KOPT-K1 (cell line): ENCODE measurements around the gene ARMC8.

Experiments used
- H3K27ac ChIP-seq: fragments of 200-600 bp; sonication (generic); 2 replicates; pipeline ENCODE4 v1.5.1; 2016; ENCODE audit warnings: antibody characterized with exemption, mild to moderate bottlenecking, low read depth, low read length; ENCODE audit not compliant: poor library complexity, severe bottlenecking
- H3K36me3 ChIP-seq: fragments of 200-600 bp; sonication (generic); 2 replicates; pipeline ENCODE4 v1.5.1; 2017; ENCODE audit warnings: antibody characterized with exemption, mild to moderate bottlenecking, low read length, moderate library complexity; ENCODE audit not compliant: insufficient read depth
- H3K9me3 ChIP-seq: fragments of 200-600 bp; sonication (generic); 2 replicates; pipeline ENCODE4 v1.5.1; 2017; ENCODE audit warnings: antibody characterized with exemption, low read length, mild to moderate bottlenecking; ENCODE audit not compliant: insufficient read depth, poor library complexity, severe bottlenecking

The ARMC8 gene

DNA sequence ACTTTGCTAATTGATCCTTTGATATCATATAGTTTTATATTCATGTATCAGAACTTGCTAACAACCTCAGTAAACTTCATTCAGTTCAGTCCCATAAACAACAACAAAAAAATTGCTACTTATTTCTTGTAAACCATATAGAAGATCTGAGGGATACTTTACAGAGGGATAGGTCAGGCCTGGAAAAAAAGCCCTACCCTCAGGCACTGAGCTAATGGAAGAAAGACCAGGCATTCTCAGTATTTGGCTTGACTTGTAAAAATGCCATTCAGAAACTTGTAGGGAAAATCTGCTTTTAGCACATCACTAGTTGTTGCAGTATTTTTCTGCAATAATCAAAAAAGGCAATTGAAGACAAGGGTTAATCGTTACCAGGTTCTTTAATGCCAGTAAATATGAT is 33.1 kb downstream of the ARMC8 start:
- Histone ChIP-seq H3K27ac (no peak overlapping the region), H3K9me3 (no peaks in the 10 kb centered on the region), H3K36me3 (peaks cover 36% of the 10 kb centered on the region)

DNA sequence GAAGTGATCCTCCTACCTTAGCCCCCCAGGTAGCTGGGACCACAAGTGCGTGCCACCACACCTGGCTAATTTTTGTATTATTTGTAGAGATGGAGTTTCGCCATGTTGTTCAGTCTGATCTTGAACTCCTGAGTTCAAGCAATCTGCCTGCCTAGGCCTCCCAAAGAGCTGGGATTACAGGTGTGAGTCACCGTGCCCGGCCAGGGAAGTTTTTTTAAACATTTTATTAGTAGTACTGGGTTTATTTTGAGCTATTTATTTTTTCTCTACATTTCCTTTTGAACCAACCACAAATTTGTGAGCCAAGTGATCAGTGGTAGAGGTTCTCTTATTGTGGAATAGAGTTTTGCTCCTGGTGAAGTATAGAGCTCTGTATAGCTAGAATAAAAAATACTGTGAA is 33.7 kb downstream of the ARMC8 start:
- H3K27ac ChIP-seq: no peak overlapping the region
- peaks cover 41% of the 10 kb centered on the region for H3K36me3 ChIP-seq
- no peaks in the 10 kb centered on the region for H3K9me3 ChIP-seq

- H3K9me3 ChIP-seq: no peaks in the 10 kb centered on the region
- H3K27ac ChIP-seq: no peak overlapping the region
- H3K36me3 ChIP-seq: peaks cover 56% of the 10 kb centered on the region
These were observed 35.2 kb downstream of the ARMC8 start for GRCh38 chr3:138222131-138222941.

- Histone ChIP-seq H3K36me3 (peaks cover 62% of the 10 kb centered on the region), H3K9me3 (no peaks in the 10 kb centered on the region), H3K27ac (no peak overlapping the region)
These were observed 35.8 kb downstream of the ARMC8 start for GRCh38 chr3:138222942-138223287.

GRCh38 chr3:138227650-138228049 is 40.5 kb downstream of the ARMC8 start:
- H3K36me3 ChIP-seq: peaks cover 100% of the 10 kb centered on the region
- H3K9me3 ChIP-seq: no peaks in the 10 kb centered on the region
- H3K27ac ChIP-seq: no peak overlapping the region

DNA sequence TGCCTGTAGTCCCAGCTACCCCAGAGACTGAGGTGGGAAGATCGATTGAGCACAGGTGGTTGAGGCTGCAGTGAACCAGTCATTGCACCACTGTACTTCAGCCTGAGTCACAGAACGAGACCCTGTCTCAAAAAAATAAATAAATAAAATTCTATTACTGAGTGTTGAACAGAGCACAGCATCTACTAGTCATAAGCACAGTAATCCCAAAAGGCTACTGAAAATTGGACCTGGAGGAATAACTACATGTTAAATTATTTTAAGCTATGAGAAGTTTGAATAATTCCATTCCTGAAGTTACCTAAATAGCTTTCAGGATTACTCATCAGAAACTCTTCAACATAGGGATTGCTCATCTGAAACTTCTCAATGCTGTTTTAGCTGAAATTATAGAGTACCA is 43.4 kb downstream of the ARMC8 start:
- Histone ChIP-seq H3K27ac (no peak overlapping the region), H3K36me3 (peaks cover 98% of the 10 kb centered on the region), H3K9me3 (no peaks in the 10 kb centered on the region)

GRCh38 chr3:138232705-138233364 is 45.7 kb downstream of the ARMC8 start:
- no peaks in the 10 kb centered on the region for H3K9me3 ChIP-seq
- H3K27ac ChIP-seq: no peak overlapping the region
- peaks cover 98% of the 10 kb centered on the region for H3K36me3 ChIP-seq

- H3K27ac ChIP-seq: no peak overlapping the region
- H3K9me3 ChIP-seq: no peaks in the 10 kb centered on the region
- H3K36me3 ChIP-seq: peaks cover 98% of the 10 kb centered on the region
These were observed 47.5 kb downstream of the ARMC8 start for GRCh38 chr3:138234401-138235179.

- Histone ChIP-seq H3K9me3 (no peaks in the 10 kb centered on the region), H3K27ac (no peak overlapping the region), H3K36me3 (peaks cover 97% of the 10 kb centered on the region)
These were observed 51.6 kb downstream of the ARMC8 start for GRCh38 chr3:138238711-138239110.

- Histone ChIP-seq H3K36me3 (peaks cover 95% of the 10 kb centered on the region), H3K9me3 (no peaks in the 10 kb centered on the region), H3K27ac (no peak overlapping the region)
These were observed 54.0 kb downstream of the ARMC8 start for GRCh38 chr3:138241061-138241460.

DNA sequence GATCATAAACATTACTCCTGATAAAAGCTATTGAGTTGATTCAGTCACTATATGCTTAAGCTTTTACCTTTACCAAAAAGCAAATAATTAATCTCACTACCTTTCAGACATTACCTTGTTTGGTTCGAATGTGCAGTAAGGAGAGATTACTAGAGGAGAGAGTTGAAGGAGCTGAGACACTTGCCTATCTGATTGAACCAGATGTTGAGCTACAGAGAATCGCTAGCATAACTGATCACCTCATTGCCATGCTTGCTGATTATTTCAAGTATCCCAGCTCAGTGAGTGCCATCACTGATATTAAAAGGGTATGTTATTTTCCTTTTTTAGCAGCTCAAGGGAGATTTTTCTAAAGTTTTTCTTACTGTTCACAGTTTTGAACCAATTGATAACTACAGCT is 54.6 kb downstream of the ARMC8 start:
- H3K36me3 ChIP-seq: peaks cover 93% of the 10 kb centered on the region
- no peaks in the 10 kb centered on the region for H3K9me3 ChIP-seq
- no peak overlapping the region for H3K27ac ChIP-seq

DNA sequence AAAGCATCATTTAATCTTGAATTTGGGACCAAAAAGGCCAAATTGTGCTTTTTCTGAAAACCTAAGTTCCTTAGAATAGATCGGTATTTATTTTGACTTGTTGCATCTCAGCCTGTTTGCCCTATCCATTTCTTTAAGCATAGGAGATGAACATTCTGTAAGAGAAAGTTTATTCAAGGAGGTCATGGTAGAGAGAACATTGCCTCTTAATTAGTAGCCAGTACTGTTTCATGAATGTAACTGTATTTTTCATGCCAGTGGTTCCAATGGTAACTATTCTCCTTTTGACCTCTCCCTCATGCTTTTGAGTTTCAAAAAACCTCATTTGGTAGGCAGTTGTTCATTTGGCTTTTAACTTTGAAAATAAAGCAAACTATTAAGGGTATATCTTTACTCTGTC is 55.4 kb downstream of the ARMC8 start:
- peaks cover 89% of the 10 kb centered on the region for H3K36me3 ChIP-seq
- no peaks in the 10 kb centered on the region for H3K9me3 ChIP-seq
- H3K27ac ChIP-seq: no peak overlapping the region

DNA sequence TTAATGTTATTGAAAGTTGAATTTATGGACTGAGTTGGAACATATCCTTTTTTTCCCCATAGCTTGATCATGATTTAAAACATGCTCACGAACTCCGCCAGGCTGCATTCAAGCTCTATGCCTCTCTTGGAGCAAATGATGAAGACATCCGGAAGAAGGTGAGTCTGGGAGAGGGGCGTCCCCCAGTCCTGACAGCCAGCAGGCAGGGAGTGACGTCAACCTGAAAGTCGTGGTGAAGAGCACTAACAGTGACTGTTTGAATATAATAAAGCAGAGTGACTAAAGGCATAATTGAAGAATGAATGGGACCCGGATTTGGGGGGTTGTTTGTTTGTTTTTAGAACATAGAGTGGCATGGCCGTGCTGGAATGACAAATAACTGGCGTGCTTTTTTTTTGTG is 57.9 kb downstream of the ARMC8 start:
- H3K27ac ChIP-seq: no peak overlapping the region
- no peaks in the 10 kb centered on the region for H3K9me3 ChIP-seq
- peaks cover 79% of the 10 kb centered on the region for H3K36me3 ChIP-seq

DNA sequence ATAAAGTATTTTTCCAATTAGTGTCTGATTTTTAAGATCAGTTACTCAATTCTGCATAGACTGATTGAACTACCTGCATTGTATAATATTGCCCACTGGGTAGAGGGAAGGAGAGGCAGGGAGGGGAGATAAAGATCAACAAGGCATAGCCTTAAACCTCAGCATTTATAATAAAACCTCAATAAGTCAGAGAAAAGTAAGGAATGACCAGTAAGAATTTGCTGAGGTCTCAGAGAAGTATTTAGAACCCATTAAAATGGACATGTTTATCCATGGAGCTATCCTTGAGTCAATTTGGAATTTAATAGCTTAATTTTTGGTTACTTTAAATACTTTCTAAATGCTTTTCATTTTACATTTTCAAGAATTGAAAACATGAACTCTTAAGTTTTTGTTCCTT is 62.5 kb downstream of the ARMC8 start:
- no peaks in the 10 kb centered on the region for H3K9me3 ChIP-seq
- no peak overlapping the region for H3K27ac ChIP-seq
- H3K36me3 ChIP-seq: peaks cover 46% of the 10 kb centered on the region

DNA sequence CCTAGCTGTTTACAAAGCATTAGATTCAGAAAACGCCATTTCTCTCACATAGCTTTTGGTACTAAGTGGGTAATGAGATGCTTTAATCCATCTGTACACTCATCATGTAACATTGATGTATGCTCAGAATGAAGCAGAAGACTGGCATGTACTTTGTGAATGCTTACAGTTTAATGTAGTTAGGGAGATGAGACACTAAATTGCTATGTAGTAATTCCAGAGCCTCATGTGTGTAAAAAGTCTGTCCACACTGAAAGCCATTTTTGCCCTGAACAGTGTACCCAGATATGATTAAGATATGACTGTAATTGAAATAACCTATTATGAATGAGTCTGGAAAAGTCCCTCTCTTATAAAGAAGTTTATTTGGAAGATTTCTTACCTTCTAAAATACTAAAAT is 66.5 kb downstream of the ARMC8 start:
- Histone ChIP-seq H3K36me3 (peaks cover 20% of the 10 kb centered on the region), H3K27ac (no peak overlapping the region), H3K9me3 (no peaks in the 10 kb centered on the region)
